ENCODE data around the gene VIT. TPM values are rescaled to one million over a fixed set of nuclear protein-coding genes. Genes with fewer than 3 reads are reported as not detected.
A peak's percentile ranks its signal among the peaks of the same experiment; 100 is the strongest.

Gene VIT
- total RNA-seq, 2 donors from 2014 or later: not detected

DNA sequence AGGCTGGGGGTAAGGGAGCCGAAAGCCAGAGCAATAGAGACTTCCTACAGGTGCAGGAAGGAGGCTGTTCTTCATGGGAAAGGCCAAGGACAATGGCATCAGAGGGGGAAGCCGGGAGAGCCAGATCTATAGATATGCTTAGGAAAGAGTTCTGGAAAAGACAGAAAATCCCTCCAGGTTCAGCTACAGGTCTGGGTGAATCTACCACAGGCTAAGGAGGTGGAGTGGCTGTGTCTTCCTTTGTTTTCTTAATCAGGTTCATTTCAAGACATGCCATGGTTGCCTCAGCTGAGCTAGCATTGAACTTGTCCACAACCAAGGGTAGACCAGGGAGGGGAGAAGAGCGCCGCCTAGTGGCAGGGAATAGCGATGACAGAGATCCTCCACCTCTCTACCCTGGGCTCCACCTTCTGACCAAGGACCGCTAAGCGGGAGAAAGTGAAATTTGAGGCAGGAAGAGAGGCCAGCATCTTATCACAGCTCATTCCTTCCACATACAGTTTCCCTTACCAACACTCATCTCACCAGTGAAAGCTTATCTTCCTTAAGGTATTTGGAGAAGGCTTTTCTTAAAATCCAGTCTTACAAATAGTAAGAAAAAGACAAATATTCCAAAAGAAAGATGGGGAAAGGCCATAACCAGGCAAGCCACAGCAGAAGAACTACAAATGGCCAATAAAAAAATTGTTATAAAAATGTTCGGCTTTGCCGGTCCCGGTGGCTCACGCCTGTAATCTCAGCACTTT lies 74.2 kb downstream of the VIT start:
- ATAC-seq (replicated peaks in 1 of 2) (peak; percentile 67 to 71), DNase-seq (peak; percentile 48 to 59)
- Mint-ChIP-seq H3K4me3 (no peak overlapping the region), H3K27me3 (ENCODE audit: low read depth) (no peaks in the 10 kb centered on the region), H3K36me3 (ENCODE audit: insufficient read depth in 2 of 2) (no peaks in the 10 kb centered on the region), H3K9me3 (no peaks in the 10 kb centered on the region), H3K27ac (no peak overlapping the region), H3K4me1 (ENCODE audit: low read depth) (no peaks in the 10 kb centered on the region)

DNA sequence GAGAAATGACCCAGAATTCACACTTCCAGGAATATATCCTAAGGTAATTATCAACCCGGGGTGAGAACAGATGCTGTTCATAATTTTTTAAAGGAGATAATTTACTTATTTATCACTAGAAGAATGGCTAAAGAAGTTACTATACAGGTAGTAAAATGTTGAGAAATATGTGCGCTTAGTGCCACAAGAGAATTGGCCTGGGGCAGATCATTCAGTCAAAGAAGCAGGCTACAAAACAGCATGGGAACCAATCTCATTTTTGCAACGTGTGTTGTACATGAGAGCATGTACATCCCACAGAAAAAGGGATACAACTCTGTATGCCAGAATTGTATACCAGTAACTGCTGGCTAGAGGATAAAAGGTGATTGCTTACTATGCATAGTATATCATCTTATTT lies 75.2 kb downstream of the VIT start:
- no peak for ATAC-seq (replicated peaks in 1 of 2)
- DNase-seq: no peak
- Mint-ChIP-seq H3K4me1 (ENCODE audit: low read depth) (no peaks in the 10 kb centered on the region), H3K27me3 (ENCODE audit: low read depth) (no peaks in the 10 kb centered on the region), H3K36me3 (ENCODE audit: insufficient read depth in 2 of 2) (no peaks in the 10 kb centered on the region), H3K27ac (no peak overlapping the region), H3K4me3 (no peak overlapping the region), H3K9me3 (no peaks in the 10 kb centered on the region)

DNA sequence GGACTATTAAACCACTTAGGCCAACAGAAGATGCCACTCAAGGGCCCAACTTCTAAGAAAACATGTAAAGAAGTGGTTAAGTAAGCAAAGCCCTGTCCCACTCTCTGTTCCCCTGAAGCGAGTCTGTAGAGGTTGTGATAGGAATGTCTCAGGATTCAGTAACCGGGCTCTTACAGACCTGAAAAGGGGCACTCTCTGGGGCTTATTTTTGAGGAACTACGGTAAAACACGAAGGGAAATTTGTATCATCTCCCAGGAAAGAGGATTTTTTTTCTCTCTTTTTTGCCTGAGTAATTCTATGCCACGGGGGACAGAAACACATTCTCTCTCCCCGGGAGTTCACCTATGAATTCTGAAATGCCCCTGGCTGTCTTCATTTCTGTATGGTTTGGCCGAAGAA lies 77.4 kb downstream of the VIT start:
- H3K4me3 Mint-ChIP-seq: no peak overlapping the region

GRCh38 chr2:36775261-36775660 lies 78.8 kb downstream of the VIT start:
- H3K4me1 Mint-ChIP-seq (ENCODE audit: low read depth): no peaks in the 10 kb centered on the region
- H3K9me3 Mint-ChIP-seq: no peaks in the 10 kb centered on the region
- no peak for ATAC-seq (replicated peaks in 1 of 2)
- H3K4me3 Mint-ChIP-seq: no peak overlapping the region
- no peaks in the 10 kb centered on the region for H3K27me3 Mint-ChIP-seq (ENCODE audit: low read depth)
- no peak overlapping the region for H3K27ac Mint-ChIP-seq
- no peaks in the 10 kb centered on the region for H3K36me3 Mint-ChIP-seq (ENCODE audit: insufficient read depth in 2 of 2)
- no peak for DNase-seq

More for the DNA sequence above, 77.4 kb downstream of the VIT start:
- no peak for ATAC-seq (replicated peaks in 1 of 2)
- no peaks in the 10 kb centered on the region for H3K36me3 Mint-ChIP-seq (ENCODE audit: insufficient read depth in 2 of 2)
- no peaks in the 10 kb centered on the region for H3K9me3 Mint-ChIP-seq
- DNase-seq: no peak
- no peaks in the 10 kb centered on the region for H3K27me3 Mint-ChIP-seq (ENCODE audit: low read depth)
- no peak overlapping the region for H3K27ac Mint-ChIP-seq
- H3K4me1 Mint-ChIP-seq (ENCODE audit: low read depth): no peaks in the 10 kb centered on the region

DNA sequence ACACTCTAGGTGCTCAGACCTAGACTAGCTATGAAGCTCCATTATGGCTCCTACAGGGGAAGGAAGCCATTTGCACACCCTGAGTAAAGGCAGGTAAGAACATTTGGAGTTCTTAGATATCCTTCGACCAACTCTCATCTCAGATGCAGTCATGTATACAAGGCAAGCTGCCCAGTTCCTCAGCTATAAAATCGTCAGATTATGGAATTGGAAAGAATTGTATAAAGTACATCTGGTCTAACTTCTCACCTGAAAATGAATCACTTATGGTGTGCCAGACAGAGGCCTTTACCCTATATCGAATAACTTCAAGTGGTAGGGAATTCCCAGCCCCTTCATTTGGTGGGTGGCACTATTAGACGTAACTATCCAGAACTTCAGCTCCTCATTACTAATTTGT lies 79.3 kb downstream of the VIT start:
- H3K27me3 Mint-ChIP-seq (ENCODE audit: low read depth): no peaks in the 10 kb centered on the region
- ATAC-seq (replicated peaks in 1 of 2) (no peak), DNase-seq (no peak)
- no peaks in the 10 kb centered on the region for H3K36me3 Mint-ChIP-seq (ENCODE audit: insufficient read depth in 2 of 2)
- H3K4me1 Mint-ChIP-seq (ENCODE audit: low read depth): no peaks in the 10 kb centered on the region
- no peak overlapping the region for H3K27ac Mint-ChIP-seq
- H3K9me3 Mint-ChIP-seq: no peaks in the 10 kb centered on the region
- H3K4me3 Mint-ChIP-seq: no peak overlapping the region

- Mint-ChIP-seq H3K27ac (no peak overlapping the region), H3K36me3 (ENCODE audit: insufficient read depth in 2 of 2) (no peaks in the 10 kb centered on the region), H3K9me3 (no peaks in the 10 kb centered on the region), H3K4me1 (ENCODE audit: low read depth) (no peaks in the 10 kb centered on the region), H3K27me3 (ENCODE audit: low read depth) (peaks cover 10% of the 10 kb centered on the region), H3K4me3 (no peak overlapping the region)
- ATAC-seq (replicated peaks in 1 of 2) (no peak), DNase-seq (no peak)
These were observed 80.8 kb downstream of the VIT start for GRCh38 chr2:36777272-36777671.

DNA sequence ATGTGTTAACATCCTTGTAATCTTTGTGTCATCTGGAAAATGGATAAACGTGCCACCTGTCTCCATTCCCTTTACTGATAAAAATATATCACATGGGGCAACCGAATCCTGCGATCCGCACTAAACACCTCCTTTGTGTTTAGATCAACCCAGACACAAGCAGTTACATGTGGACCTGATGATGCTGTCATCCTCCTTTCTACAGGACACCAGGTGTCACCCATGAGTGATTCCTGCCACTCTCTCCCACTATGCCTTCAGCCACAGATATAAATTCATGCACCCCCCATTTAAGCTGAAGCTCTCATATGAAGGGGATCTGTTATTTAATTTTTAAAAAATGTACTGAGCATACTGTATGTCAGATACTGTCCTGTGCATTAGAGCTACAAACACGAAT lies 81.3 kb downstream of the VIT start:
- no peak for ATAC-seq (replicated peaks in 1 of 2)
- Mint-ChIP-seq H3K27ac (no peak overlapping the region), H3K9me3 (no peaks in the 10 kb centered on the region), H3K4me3 (no peak overlapping the region), H3K4me1 (ENCODE audit: low read depth) (no peaks in the 10 kb centered on the region), H3K36me3 (ENCODE audit: insufficient read depth in 2 of 2) (no peaks in the 10 kb centered on the region), H3K27me3 (ENCODE audit: low read depth) (peaks cover 16% of the 10 kb centered on the region)
- DNase-seq: no peak

DNA sequence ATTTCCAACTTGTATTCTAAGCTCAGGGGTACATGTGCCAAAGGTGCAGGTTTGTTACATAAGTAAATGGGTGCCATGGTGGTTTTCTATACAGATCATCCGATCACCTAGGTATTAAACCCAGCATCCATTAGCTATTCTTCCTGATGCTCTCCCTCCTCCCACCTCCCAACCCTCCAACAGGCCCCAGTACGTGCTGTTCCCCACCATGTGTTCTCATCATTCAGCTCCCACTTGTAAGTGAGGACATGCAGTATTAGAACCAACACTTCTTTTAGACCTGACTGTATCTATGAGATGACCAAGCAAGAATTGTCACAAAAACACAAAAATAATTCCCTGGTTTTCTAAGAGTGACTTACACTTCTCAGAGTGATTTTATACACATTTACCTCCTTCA lies 83.0 kb downstream of the VIT start:
- no peaks in the 10 kb centered on the region for H3K9me3 Mint-ChIP-seq
- no peak for ATAC-seq (replicated peaks in 1 of 2)
- no peaks in the 10 kb centered on the region for H3K36me3 Mint-ChIP-seq (ENCODE audit: insufficient read depth in 2 of 2)
- no peak for DNase-seq
- H3K27ac Mint-ChIP-seq: no peak overlapping the region
- no peak overlapping the region for H3K4me3 Mint-ChIP-seq
- no peaks in the 10 kb centered on the region for H3K4me1 Mint-ChIP-seq (ENCODE audit: low read depth)
- H3K27me3 Mint-ChIP-seq (ENCODE audit: low read depth): peaks cover 27% of the 10 kb centered on the region

DNA sequence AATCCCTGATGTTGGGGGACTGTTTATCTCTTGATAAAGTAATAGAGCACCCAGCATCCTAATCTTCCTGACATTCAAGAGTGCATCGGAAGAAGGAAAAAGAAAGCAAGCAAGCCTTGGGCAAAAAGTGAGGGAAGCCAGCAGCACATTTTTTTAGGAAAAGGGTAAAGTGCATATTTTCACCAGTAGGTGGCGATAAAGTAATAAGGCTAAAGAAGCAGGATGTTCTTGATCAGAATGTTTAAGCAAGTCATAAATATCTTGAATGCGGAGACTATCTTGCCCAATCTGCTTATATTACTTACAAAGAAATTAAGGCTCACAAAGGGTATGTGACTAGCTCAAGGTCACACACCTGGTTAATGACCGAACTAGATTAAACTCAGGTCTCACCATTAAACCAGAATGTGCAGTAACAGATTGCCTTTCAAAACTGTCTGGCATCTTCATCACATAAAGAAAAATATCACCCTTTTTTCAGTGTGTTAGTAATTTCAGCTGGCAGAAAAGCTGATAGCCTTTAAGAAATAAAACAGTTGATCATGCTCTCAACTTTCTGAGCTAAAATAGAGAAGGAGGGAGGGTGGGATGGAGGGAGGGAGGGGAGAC lies 83.8 kb downstream of the VIT start:
- Mint-ChIP-seq H3K27ac (no peak overlapping the region), H3K4me1 (ENCODE audit: low read depth) (no peaks in the 10 kb centered on the region), H3K36me3 (ENCODE audit: insufficient read depth in 2 of 2) (no peaks in the 10 kb centered on the region), H3K27me3 (ENCODE audit: low read depth) (peaks cover 27% of the 10 kb centered on the region), H3K4me3 (no peak overlapping the region), H3K9me3 (no peaks in the 10 kb centered on the region)
- ATAC-seq (replicated peaks in 1 of 2) (peak; percentile 29 to 36), DNase-seq (peak in 1 of 2 donors; percentile 8)

DNA sequence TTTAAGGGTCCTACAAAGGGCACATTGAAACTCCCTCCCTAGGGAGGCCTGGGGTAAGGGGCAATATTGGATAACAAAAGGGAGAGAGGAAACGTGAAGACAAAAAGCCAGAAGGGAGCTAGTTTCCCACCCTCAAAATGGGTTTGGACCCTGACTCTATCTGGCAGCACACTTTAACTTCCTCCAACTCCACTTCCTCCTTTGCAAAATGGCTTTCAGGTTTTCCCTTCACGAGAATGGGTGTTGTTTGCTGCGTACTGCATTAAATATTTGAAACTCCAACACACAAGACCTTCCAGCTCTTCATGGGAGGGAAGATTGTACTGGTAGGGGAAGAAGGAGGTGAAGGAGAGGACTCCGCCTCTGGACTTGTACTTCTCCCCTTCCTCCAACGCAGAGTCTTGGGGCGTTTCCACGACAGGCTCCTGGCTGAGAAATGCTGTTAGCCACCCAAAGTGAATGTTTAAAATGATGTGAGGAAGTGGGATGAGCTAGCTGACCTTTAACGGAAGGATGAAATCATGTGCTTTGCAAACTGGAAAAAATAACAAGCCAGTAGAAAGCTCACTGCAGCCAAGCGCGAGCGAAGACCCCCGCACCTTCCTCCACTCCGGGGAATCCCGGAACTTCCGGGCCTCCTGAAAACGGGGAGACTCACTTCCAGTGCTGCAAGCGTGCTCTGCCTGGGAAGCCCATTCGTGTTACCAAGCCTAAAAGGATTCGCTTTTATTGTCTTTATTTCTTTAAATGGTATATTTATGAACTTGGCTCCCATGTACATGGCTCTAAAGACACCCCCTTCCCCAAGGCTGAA lies 85.6 kb downstream of the VIT start:
- H3K27ac Mint-ChIP-seq: no peak overlapping the region
- H3K4me1 Mint-ChIP-seq (ENCODE audit: low read depth): no peaks in the 10 kb centered on the region
- H3K27me3 Mint-ChIP-seq (ENCODE audit: low read depth): peaks cover 27% of the 10 kb centered on the region
- no peaks in the 10 kb centered on the region for H3K9me3 Mint-ChIP-seq
- DNase-seq: no peak
- no peaks in the 10 kb centered on the region for H3K36me3 Mint-ChIP-seq (ENCODE audit: insufficient read depth in 2 of 2)
- no peak overlapping the region for H3K4me3 Mint-ChIP-seq
- no peak for ATAC-seq (replicated peaks in 1 of 2)

GRCh38 chr2:36783246-36783645 lies 86.7 kb downstream of the VIT start:
- ATAC-seq (replicated peaks in 1 of 2): no peak
- Mint-ChIP-seq H3K9me3 (no peaks in the 10 kb centered on the region), H3K4me1 (ENCODE audit: low read depth) (no peaks in the 10 kb centered on the region)

DNA sequence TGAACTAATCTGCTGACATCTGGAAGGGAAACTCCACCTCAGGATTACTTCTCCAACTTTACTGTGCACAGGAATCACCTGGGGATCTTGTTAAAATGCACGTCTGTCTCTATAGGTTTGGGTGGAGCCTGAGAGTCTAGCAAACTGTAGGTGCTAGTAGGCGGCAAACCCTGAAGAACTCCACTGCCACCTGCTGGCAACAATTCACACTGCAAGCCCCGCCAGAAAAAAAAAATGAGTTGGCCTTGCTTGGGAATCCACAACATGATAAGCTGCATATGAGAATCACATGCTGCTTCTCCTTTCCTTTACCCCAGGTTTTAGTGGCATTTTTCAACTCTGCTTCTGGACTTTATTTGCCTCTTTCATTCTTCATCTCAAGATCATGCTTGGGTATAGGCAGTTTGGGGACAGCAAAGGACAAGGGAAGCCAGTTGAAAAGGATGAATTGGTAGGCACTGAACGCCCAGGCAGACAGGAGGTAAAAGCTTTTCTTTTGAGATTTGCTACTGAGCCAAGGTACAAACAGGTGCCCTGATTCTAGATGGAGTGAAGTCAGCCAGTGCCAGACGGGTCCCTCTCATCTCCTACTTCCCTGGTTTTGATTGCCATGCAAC lies 88.8 kb downstream of the VIT start:
- ATAC-seq (replicated peaks in 1 of 2): peak; percentile 69 to 70
- H3K27ac Mint-ChIP-seq: no peak overlapping the region
- no peaks in the 10 kb centered on the region for H3K36me3 Mint-ChIP-seq (ENCODE audit: insufficient read depth in 2 of 2)
- no peaks in the 10 kb centered on the region for H3K4me1 Mint-ChIP-seq (ENCODE audit: low read depth)
- no peaks in the 10 kb centered on the region for H3K9me3 Mint-ChIP-seq
- peak; percentile 64 to 77 for DNase-seq
- H3K27me3 Mint-ChIP-seq (ENCODE audit: low read depth): peaks cover 29% of the 10 kb centered on the region
- no peak overlapping the region for H3K4me3 Mint-ChIP-seq

More at GRCh38 chr2:36783246-36783645, 86.7 kb downstream of the VIT start:
- H3K27me3 Mint-ChIP-seq (ENCODE audit: low read depth): peaks cover 27% of the 10 kb centered on the region
- no peak for DNase-seq
- H3K36me3 Mint-ChIP-seq (ENCODE audit: insufficient read depth in 2 of 2): no peaks in the 10 kb centered on the region
- no peak overlapping the region for H3K27ac Mint-ChIP-seq
- H3K4me3 Mint-ChIP-seq: no peak overlapping the region

DNA sequence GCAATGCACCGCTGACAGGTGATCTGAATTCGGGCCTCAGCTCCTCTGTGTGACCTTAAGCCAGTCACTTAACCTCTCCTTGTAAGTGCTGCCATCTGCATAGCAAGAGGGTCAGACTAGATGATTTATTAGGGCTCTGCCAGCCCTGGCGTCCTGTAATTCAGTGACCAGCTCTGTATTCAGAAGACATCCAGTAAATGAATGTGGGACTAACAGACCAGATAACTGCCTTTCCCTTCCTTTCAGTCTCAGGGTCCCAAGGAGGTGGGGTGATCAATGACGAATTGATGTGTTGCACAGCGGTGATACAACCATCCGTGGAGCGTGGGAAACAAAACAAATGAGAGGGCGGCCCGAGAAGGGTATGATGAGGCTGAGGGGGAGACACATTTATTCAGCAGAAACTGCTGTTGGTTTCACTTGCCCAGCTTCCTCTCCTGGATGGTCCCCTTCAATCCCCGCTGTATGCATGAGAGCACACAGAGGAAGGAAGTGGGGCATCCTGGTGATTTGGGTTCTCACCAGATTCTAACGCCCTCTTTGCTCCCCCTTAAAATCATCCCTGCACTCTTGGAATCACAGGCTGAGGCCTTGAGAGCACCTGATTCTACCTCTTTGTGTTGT lies 92.8 kb downstream of the VIT start:
- H3K4me1 Mint-ChIP-seq (ENCODE audit: low read depth): no peaks in the 10 kb centered on the region
- no peaks in the 10 kb centered on the region for H3K36me3 Mint-ChIP-seq (ENCODE audit: insufficient read depth in 2 of 2)
- no peak overlapping the region for H3K27ac Mint-ChIP-seq

More for the DNA sequence above, 92.8 kb downstream of the VIT start:
- DNase-seq (no peak), ATAC-seq (replicated peaks in 1 of 2) (no peak)
- Mint-ChIP-seq H3K27me3 (ENCODE audit: low read depth) (peaks cover 8% of the 10 kb centered on the region), H3K4me3 (no peak overlapping the region), H3K9me3 (no peaks in the 10 kb centered on the region)

Data from activated T-cell treated with anti-CD3 and anti-CD28 coated beads, Interleukin-2, amount 50 U/mL, for 72 hours (primary cell).